Measurements from ENCODE around the gene ACAD11.
A peak's percentile ranks its signal among the peaks of the same experiment; 100 is the strongest.
"Not testable (repeated sequence)": the region's sequence is repeated elsewhere in the genome, so short reads cannot be mapped to it uniquely, and the experiment has no call there.

Gene ACAD11

GRCh38 chr3:132645058-132645457, 14.6 kb downstream of the ACAD11 start:
- no peak for DNase-seq (ENCODE audit: low spot score)

- DNase-seq (ENCODE audit: low spot score) = no peak
Observed at GRCh38 chr3:132643366-132643765, 16.2 kb downstream of the ACAD11 start.

GRCh38 chr3:132642539-132642847, 17.1 kb downstream of the ACAD11 start:
- DNase-seq (ENCODE audit: low spot score) = no peak

- peak; percentile 42 for DNase-seq (ENCODE audit: low spot score)
Observed at GRCh38 chr3:132641837-132642538, 17.6 kb downstream of the ACAD11 start.

GRCh38 chr3:132641427-132641826, 18.2 kb downstream of the ACAD11 start:
- DNase-seq (ENCODE audit: low spot score) = not testable (repeated sequence)

- no peak for DNase-seq (ENCODE audit: low spot score)
Observed at GRCh38 chr3:132638706-132639105, 20.9 kb downstream of the ACAD11 start.

- peak; percentile 17 for DNase-seq (ENCODE audit: low spot score)
Observed at GRCh38 chr3:132637590-132637989, 22.0 kb downstream of the ACAD11 start.

- no peak for DNase-seq (ENCODE audit: low spot score)
Observed at GRCh38 chr3:132635052-132635451, 24.6 kb downstream of the ACAD11 start.

GRCh38 chr3:132630612-132631011, 29.0 kb downstream of the ACAD11 start:
- DNase-seq (ENCODE audit: low spot score) = no peak

- peak; percentile 45 for DNase-seq (ENCODE audit: low spot score)
Observed at GRCh38 chr3:132629928-132630327, 29.7 kb downstream of the ACAD11 start.

- no peak for DNase-seq (ENCODE audit: low spot score)
Observed at GRCh38 chr3:132628157-132628556, 31.5 kb downstream of the ACAD11 start.

- DNase-seq (ENCODE audit: low spot score) = no peak
Observed at GRCh38 chr3:132626955-132627354, 32.7 kb downstream of the ACAD11 start.

GRCh38 chr3:132625613-132626012, 34.0 kb downstream of the ACAD11 start:
- no peak for DNase-seq (ENCODE audit: low spot score)

GRCh38 chr3:132624790-132625189, 34.8 kb downstream of the ACAD11 start:
- DNase-seq (ENCODE audit: low spot score) = no peak

- DNase-seq (ENCODE audit: low spot score) = no peak
Observed at GRCh38 chr3:132623646-132624045, 36.0 kb downstream of the ACAD11 start.

- no peak for DNase-seq (ENCODE audit: low spot score)
Observed at GRCh38 chr3:132622761-132623160, 36.8 kb downstream of the ACAD11 start.

GRCh38 chr3:132622148-132622547, 37.5 kb downstream of the ACAD11 start:
- no peak for DNase-seq (ENCODE audit: low spot score)

- no peak for DNase-seq (ENCODE audit: low spot score)
Observed at GRCh38 chr3:132616780-132617179, 42.8 kb downstream of the ACAD11 start.

- no peak for DNase-seq (ENCODE audit: low spot score)
Observed at GRCh38 chr3:132615881-132616280, 43.7 kb downstream of the ACAD11 start.

- not testable (repeated sequence) for DNase-seq (ENCODE audit: low spot score)
Observed at GRCh38 chr3:132615301-132615700, 44.3 kb downstream of the ACAD11 start.

GRCh38 chr3:132606620-132607019, 53.0 kb downstream of the ACAD11 start:
- DNase-seq (ENCODE audit: low spot score) = not testable (repeated sequence)

- DNase-seq (ENCODE audit: low spot score) = peak; percentile 10
Observed at GRCh38 chr3:132606085-132606484, 53.5 kb downstream of the ACAD11 start.

GRCh38 chr3:132605374-132605792, 54.2 kb downstream of the ACAD11 start:
- no peak for DNase-seq (ENCODE audit: low spot score)

GRCh38 chr3:132600614-132601013, 59.0 kb downstream of the ACAD11 start:
- not testable (repeated sequence) for DNase-seq (ENCODE audit: low spot score)

All from hepatic stellate cell (primary cell).